Esophagus muscularis mucosa (tissue), 4 donors: Measurements from ENCODE around the gene TPK1.

Experiments
- CTCF ChIP-seq, 3 experiments: fragments of 200-600 bp in 2 of 3; fragments of 450-650 bp in 1 of 3; sonication (generic) in 2 of 3; IDR thresholded peaks; one replicate each; pipeline ENCODE4 v1.5.1; 2017 to 2019; ENCODE audit warnings: antibody characterized with exemption in 3 of 3, mild to moderate bottlenecking in 2 of 3, moderate library complexity in 1 of 3
- EP300 ChIP-seq: sonication (generic); formaldehyde crosslinking; IDR thresholded peaks from one replicate; pipeline ENCODE4 v1.6.1; 2017; ENCODE audit warnings: antibody characterized with exemption
- POLR2A ChIP-seq: fragments of 450-650 bp; IDR thresholded peaks from one replicate; pipeline ENCODE4 v1.6.1; 2017; ENCODE audit warnings: antibody characterized with exemption, moderate library complexity, mild to moderate bottlenecking, low read depth
- POLR2AphosphoS5 ChIP-seq, 2 donors: sonication (generic); formaldehyde crosslinking; IDR thresholded peaks; one replicate each; pipeline ENCODE4 v1.6.1; 2017; ENCODE audit warnings: antibody characterized with exemption in 2 of 2

- TF ChIP-seq CTCF (IDR thresholded peaks at IDR 0.05), result no peak
- TF ChIP-seq POLR2AphosphoS5 (IDR thresholded peaks at IDR 0.05), result no peak
- TF ChIP-seq POLR2A, result no peak
- TF ChIP-seq EP300, result no peak
Observed at GRCh38 chr7:144735505-144736276, 100.2 kb downstream of the TPK1 start.
